ENCODE results near the gene SEBOX. TPM values are rescaled to one million over a fixed set of nuclear protein-coding genes. Genes with fewer than 3 reads are reported as not detected.

Gene SEBOX
- total RNA-seq, 4 donors from 2014 or later = not detected

DNA sequence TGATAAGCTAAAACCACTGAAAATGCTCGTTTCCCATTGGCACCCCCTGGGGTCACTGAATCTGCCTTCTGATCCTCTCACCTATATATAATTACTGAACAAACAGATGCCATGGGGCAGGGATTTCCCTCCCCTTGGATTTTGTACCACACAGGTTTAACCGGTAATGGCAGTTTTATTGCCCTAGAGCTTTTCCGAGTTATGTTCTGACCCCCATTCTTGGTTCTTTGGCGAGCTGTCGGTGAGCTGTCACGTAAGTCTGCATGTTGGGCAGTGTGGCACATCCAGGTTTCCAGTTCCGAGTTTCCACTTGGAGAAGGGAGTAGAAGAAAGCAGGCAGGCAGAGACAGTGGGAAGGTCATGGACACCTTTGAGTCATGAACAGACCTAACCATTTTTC, 38.9 kb downstream of the SEBOX start:
- Histone ChIP-seq H3K27me3 (no peaks in the 10 kb centered on the region), H3K4me1 (no peaks in the 10 kb centered on the region), H3K9me3 (no peaks in the 10 kb centered on the region), H3K4me3 (no peak overlapping the region), H3K36me3 (peaks cover 30% of the 10 kb centered on the region), H3K27ac (no peak overlapping the region)
- no peak for TF ChIP-seq EP300 (IDR thresholded peaks at IDR 0.05)
- no peak for TF ChIP-seq POLR2A (IDR thresholded peaks at IDR 0.05)
- TF ChIP-seq POLR2AphosphoS5 (IDR thresholded peaks at IDR 0.05) = no peak
- TF ChIP-seq CTCF (IDR thresholded peaks at IDR 0.05) = no peak
- WGBS = 56% methylated on average over 7 of the region's 7 CpGs
- DNase-seq (ENCODE audit: low spot score in 2 of 2) = no peak

- TF ChIP-seq EP300 (IDR thresholded peaks at IDR 0.05) = no peak
- TF ChIP-seq POLR2A (IDR thresholded peaks at IDR 0.05) = no peak
- no peak for TF ChIP-seq POLR2AphosphoS5 (IDR thresholded peaks at IDR 0.05)
- TF ChIP-seq CTCF (IDR thresholded peaks at IDR 0.05) = no peak
- 60% methylated on average over 5 of the region's 5 CpGs for WGBS
- Histone ChIP-seq H3K4me1 (peaks cover 2% of the 10 kb centered on the region), H3K4me3 (no peak overlapping the region), H3K27me3 (no peaks in the 10 kb centered on the region), H3K27ac (no peak overlapping the region), H3K36me3 (peaks cover 22% of the 10 kb centered on the region), H3K9me3 (no peaks in the 10 kb centered on the region)
- DNase-seq (ENCODE audit: low spot score in 2 of 2) = no peak
These were observed 39.8 kb downstream of the SEBOX start for GRCh38 chr17:28325211-28325610.

GRCh38 chr17:28324781-28325180, 40.2 kb downstream of the SEBOX start:
- H3K9me3 ChIP-seq = no peaks in the 10 kb centered on the region
- WGBS = 93% methylated on average over 3 of the region's 3 CpGs
- peaks cover 22% of the 10 kb centered on the region for H3K36me3 ChIP-seq
- no peak overlapping the region for H3K27ac ChIP-seq
- H3K27me3 ChIP-seq = no peaks in the 10 kb centered on the region
- no peak overlapping the region for H3K4me3 ChIP-seq
- peaks cover 7% of the 10 kb centered on the region for H3K4me1 ChIP-seq
- TF ChIP-seq CTCF (IDR thresholded peaks at IDR 0.05) = no peak
- TF ChIP-seq POLR2AphosphoS5 (IDR thresholded peaks at IDR 0.05) = no peak
- no peak for TF ChIP-seq EP300 (IDR thresholded peaks at IDR 0.05)
- TF ChIP-seq POLR2A (IDR thresholded peaks at IDR 0.05) = no peak
- no peak for DNase-seq (ENCODE audit: low spot score in 2 of 2)

- Histone ChIP-seq H3K27me3 (no peaks in the 10 kb centered on the region), H3K4me3 (no peak overlapping the region), H3K36me3 (peaks cover 18% of the 10 kb centered on the region), H3K27ac (no peak overlapping the region), H3K9me3 (no peaks in the 10 kb centered on the region), H3K4me1 (peaks cover 11% of the 10 kb centered on the region)
- TF ChIP-seq CTCF (IDR thresholded peaks at IDR 0.05) (no peak), POLR2A (IDR thresholded peaks at IDR 0.05) (no peak), EP300 (IDR thresholded peaks at IDR 0.05) (no peak), POLR2AphosphoS5 (IDR thresholded peaks at IDR 0.05) (no peak)
- WGBS = 89% methylated on average over 5 of the region's 5 CpGs
- no peak for DNase-seq (ENCODE audit: low spot score in 2 of 2)
These were observed 40.7 kb downstream of the SEBOX start for GRCh38 chr17:28324267-28324745.

- 64% methylated on average over 8 of the region's 8 CpGs for WGBS
- peaks cover 24% of the 10 kb centered on the region for H3K4me1 ChIP-seq
- no peaks in the 10 kb centered on the region for H3K36me3 ChIP-seq
- no peaks in the 10 kb centered on the region for H3K27me3 ChIP-seq
- H3K4me3 ChIP-seq = peak overlapping the region; percentile 70
- no peaks in the 10 kb centered on the region for H3K9me3 ChIP-seq
- no peak for DNase-seq (ENCODE audit: low spot score in 2 of 2)
- TF ChIP-seq CTCF (IDR thresholded peaks at IDR 0.05) = no peak
- TF ChIP-seq EP300 (IDR thresholded peaks at IDR 0.05) = no peak
- TF ChIP-seq POLR2A (IDR thresholded peaks at IDR 0.05) = no peak
- no peak for TF ChIP-seq POLR2AphosphoS5 (IDR thresholded peaks at IDR 0.05)
- H3K27ac ChIP-seq = no peak overlapping the region
These were observed 44.6 kb downstream of the SEBOX start for GRCh38 chr17:28320215-28321061.
